ENCODE measurements around the gene SOX18.
A peak's percentile ranks its signal among the peaks of the same experiment; 100 is the strongest.

Gene SOX18

GRCh38 chr20:64086801-64087200 is 37.4 kb upstream of the SOX18 start:
- TF ChIP-seq CTCF (IDR thresholded peaks at IDR 0.05; ENCODE audit: low read depth, low read length) = no peak

GRCh38 chr20:64084685-64085152 is 35.3 kb upstream of the SOX18 start:
- Histone ChIP-seq H3K9me3 (no peaks in the 10 kb centered on the region), H3K4me3 (ENCODE audit: low read depth, low read length) (no peak overlapping the region), H3K27me3 (no peaks in the 10 kb centered on the region), H3K4me1 (peaks cover 9% of the 10 kb centered on the region), H3K36me3 (no peaks in the 10 kb centered on the region)
- no peak for DNase-seq
- no peak for TF ChIP-seq CTCF (IDR thresholded peaks at IDR 0.05; ENCODE audit: low read depth, low read length)

More at GRCh38 chr20:64086801-64087200, 37.4 kb upstream of the SOX18 start:
- DNase-seq = no peak
- Histone ChIP-seq H3K4me1 (peaks cover 14% of the 10 kb centered on the region), H3K27me3 (no peaks in the 10 kb centered on the region; the same call in 1 of the 2 replicates), H3K9me3 (no peaks in the 10 kb centered on the region), H3K4me3 (ENCODE audit: low read depth, low read length) (no peak overlapping the region), H3K36me3 (no peaks in the 10 kb centered on the region)

GRCh38 chr20:64083804-64084684 is 34.6 kb upstream of the SOX18 start, which contains the start of gene LKAAEAR1:
Gene LKAAEAR1, minus strand, starts transcription at chr20:64084398. Its CDS starts 179 bp downstream, at chr20:64084219.
- H3K9me3 ChIP-seq = no peaks in the 10 kb centered on the region
- no peak for DNase-seq
- no peaks in the 10 kb centered on the region for H3K27me3 ChIP-seq
- H3K4me1 ChIP-seq = peaks cover 9% of the 10 kb centered on the region
- H3K36me3 ChIP-seq = no peaks in the 10 kb centered on the region
- H3K4me3 ChIP-seq (ENCODE audit: low read depth, low read length) = peak within 1 kb of the TSS; percentile 63
- TF ChIP-seq CTCF (IDR thresholded peaks at IDR 0.05; ENCODE audit: low read depth, low read length) = no peak

- Histone ChIP-seq H3K27me3 (no peaks in the 10 kb centered on the region), H3K4me3 (ENCODE audit: low read depth, low read length) (peak overlapping the region; percentile 63), H3K36me3 (no peaks in the 10 kb centered on the region), H3K4me1 (peaks cover 9% of the 10 kb centered on the region), H3K9me3 (no peaks in the 10 kb centered on the region)
- peak; percentile 63 for TF ChIP-seq CTCF (IDR thresholded peaks at IDR 0.05; ENCODE audit: low read depth, low read length)
- peak; percentile 94 for DNase-seq
These were observed 34.0 kb upstream of the SOX18 start for GRCh38 chr20:64083378-64083803.

GRCh38 chr20:64082820-64083377 is 33.5 kb upstream of the SOX18 start:
- no peak for DNase-seq
- Histone ChIP-seq H3K4me1 (peaks cover 9% of the 10 kb centered on the region), H3K36me3 (no peaks in the 10 kb centered on the region), H3K9me3 (no peaks in the 10 kb centered on the region), H3K27me3 (no peaks in the 10 kb centered on the region), H3K4me3 (ENCODE audit: low read depth, low read length) (peak overlapping the region; percentile 63)
- TF ChIP-seq CTCF (IDR thresholded peaks at IDR 0.05; ENCODE audit: low read depth, low read length) = no peak
